Measurements from ENCODE around the gene ARSB.

ARSB gene

GRCh38 chr5:78829811-78830527 is 155.1 kb downstream of the ARSB start:
- DNase-seq, result no peak

- DNase-seq, result no peak
Measured at GRCh38 chr5:78827725-78828124, 157.4 kb downstream of the ARSB start.

DNA sequence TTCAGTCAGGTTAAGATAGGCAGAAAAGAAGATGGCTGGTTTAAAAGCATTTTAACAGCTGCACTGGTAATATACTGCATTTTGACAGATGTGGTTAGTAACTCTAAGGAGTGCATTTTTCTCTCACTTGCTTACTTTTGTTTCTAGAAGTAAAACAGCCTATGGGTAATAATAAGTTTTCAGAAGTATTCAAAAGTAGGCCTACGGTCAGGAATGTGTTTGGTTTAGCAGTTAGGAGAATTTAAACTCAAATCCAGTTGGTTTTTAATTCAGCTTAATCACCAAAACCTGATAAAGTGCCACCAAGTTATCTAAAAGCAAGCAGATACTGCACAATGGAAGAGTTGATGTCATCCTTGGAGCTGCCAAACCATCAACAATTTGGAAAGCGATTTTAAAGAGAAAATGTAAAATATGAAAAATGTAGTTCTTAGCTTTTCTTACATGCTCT is 160.3 kb downstream of the ARSB start:
- no peak for DNase-seq

DNA sequence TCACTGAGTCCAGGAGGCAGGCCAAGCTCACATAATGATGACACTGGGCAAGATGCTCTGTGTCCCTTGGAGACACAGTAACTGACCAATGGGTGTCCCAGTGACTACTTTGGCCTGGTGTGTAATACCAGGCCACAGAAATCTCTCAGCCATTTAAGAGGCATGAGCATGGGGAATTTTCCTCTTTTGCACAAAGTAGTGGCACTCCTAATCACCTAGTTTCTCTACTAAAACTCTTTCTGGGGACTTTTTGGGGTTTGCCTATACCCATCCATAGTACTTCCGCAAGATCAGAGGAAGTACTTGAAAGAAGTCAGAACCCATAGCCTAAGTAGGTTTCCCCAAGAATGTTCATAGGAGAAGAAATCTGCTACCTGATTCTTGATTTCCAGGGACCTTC is 161.9 kb downstream of the ARSB start:
- DNase-seq, result no peak

DNA sequence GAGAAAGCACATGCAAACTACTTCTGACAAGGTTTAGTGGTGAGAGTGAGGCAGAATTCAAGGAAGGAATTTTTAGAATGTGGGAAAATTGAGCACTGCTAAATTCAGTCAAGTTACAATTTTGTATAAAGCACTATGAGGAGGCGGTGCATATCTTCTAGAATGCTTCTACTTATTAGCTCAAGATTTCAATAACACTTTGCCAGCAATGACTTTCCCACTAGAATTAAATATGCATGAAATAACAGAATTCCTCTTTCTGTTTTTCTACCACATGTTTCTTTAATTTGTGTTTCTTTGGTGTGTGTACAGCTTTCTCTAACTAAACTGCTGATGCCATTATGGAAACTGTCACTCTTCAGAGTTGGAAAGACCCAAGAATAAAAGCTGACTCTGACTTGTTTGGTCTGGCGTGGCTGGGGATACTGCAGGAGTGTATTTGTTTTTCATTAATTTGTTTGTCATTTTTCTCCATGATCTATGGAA is 163.5 kb downstream of the ARSB start:
- DNase-seq, result no peak

- DNase-seq, result no peak
Measured at GRCh38 chr5:78819707-78820106, 165.4 kb downstream of the ARSB start.

GRCh38 chr5:78819166-78819565 is 165.9 kb downstream of the ARSB start:
- DNase-seq, result no peak

GRCh38 chr5:78816143-78816765 is 168.9 kb downstream of the ARSB start:
- no peak for DNase-seq

DNA sequence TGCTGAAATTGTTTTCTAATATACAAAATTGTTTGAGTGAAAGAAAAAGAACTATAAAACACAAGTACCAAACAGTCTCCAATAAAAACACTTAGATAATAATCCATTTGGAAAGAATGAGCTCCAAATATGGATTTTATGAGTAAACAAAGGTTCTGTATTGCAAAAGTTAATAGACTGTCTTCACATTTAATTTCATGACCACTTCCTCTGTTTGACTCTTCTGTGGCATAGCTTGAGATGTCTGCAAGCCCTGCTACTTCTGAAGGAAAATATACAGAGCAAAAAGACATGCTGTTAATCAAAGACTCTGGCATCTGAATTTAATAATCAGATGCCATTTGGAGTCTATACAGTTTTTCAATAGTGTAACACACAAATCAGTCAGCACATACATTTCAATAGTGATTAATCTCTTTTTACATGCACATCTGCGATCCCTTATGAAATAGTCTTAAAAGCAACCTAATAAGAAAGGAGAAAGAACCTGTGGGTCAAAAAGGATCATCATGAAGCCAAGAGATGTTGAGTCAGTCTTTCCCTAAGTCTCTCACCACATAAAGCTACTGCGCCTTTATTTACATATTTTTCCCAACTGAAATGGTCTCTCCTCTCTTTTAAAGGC is 171.1 kb downstream of the ARSB start:
- DNase-seq, result no peak

GRCh38 chr5:78813286-78813685 is 171.8 kb downstream of the ARSB start:
- peak; percentile 13 for DNase-seq

GRCh38 chr5:78811866-78812265 is 173.2 kb downstream of the ARSB start:
- DNase-seq, result no peak

DNA sequence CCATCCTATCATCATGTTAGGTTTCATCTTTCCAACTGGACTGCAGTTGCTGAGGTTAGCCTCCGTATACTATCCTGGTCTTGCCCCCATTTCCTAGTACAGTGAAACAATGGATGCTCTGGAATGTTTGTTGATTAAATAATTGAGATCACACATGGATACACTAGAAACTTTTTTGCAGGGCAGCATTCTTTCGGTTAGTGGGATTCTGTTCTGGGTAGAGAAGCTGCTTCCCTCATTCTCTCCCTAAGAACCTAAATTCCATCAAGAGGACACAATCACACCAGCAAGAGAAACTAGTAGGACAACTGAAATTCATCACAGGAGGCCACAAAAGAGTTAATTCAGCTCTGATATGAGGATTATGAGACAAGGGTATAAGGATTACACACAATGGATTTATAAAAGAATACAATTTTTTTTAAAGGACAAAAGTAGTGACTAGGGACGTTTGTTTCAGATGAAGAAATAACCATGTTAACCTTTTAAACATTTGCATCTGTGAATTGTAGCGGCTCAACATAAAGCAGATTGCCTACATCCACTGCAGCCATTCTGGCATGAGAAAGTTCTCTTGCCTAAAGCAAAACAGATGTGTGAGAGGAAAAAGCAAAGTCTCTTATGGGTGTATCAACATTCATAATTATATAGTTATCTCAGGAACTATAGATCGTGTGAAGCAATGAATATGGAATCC is 173.8 kb downstream of the ARSB start:
- no peak for DNase-seq

- no peak for DNase-seq
Measured at GRCh38 chr5:78810098-78810920, 174.8 kb downstream of the ARSB start.

GRCh38 chr5:78809444-78809843 is 175.7 kb downstream of the ARSB start:
- DNase-seq, result no peak

DNA sequence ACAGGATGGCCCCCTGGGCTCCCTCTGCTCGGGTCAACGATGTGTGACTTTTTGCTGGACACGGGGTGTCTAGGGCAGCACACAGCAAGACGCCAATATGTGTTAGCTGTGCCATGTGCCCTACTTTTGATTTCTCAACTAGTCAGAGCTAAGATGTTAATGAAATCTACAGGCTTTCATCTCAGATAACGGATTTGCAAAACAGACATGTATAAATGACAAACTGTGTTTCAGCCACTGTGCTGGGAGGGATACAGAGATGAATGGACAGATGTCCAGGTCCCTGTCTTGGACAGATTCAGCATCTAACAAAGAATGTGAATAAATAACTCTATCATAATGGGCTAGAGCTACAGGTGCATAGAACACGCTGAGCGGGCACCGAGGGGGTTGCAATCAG is 176.3 kb downstream of the ARSB start:
- no peak for DNase-seq

DNA sequence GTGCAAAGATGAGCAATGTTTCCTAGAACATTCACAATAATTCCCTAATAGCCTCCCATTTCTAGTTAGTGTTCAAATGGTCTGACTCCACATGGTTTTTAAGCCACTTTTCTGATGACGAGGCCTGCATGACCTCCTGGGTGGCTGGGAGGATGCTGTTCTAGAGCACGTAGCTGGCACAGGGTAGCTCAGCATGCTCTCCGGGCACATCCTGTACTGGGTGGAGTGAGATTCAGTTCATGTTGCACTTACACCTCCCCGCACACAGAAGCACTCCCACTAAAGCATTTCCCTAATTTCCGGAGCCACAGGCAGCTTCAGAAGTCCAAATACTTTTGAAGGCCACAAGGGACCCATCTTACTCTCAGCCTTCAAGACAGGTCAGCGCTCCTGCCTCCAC is 176.7 kb downstream of the ARSB start:
- DNase-seq, result no peak

DNA sequence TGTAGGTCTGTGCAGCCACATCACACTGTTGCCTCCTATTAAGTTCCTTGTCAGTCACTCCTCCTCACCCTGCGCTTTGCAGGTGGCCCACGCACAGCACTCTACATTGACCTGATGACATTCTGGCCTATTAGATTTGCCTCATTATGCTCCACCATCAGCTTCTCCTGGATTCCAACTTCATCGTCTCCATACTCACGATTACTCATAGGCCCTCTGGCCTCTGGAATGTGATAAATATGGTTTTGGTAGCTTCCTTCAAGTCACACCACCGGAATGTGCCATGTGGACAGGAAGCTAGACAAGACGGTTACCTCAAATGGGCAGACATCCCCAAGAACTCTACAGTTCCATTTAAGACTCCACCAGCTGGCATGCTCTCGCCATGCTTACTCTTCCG is 178.6 kb downstream of the ARSB start:
- peak; percentile 65 for DNase-seq

GRCh38 chr5:78805474-78806124 is 179.5 kb downstream of the ARSB start:
- DNase-seq, result no peak

DNA sequence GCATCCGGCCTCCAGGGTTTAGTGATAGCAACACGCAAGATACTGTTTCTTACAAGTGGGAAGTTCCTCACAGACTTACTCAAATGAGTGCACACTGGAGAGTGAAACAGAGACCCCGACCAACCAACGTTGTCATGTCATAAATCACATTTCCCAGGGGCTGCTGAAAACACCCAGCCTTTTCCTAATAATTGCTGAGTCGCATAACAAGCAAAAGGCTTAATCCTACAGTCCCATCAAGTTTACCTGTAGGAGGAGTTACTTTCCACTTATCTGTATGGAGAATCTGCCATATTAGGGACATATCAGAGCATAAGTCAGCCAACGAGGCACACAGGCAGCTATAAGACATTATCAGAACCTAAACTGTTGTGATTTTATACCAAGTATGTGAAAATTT is 180.1 kb downstream of the ARSB start:
- DNase-seq, result no peak

GRCh38 chr5:78803941-78804340 is 181.2 kb downstream of the ARSB start:
- DNase-seq, result no peak

DNA sequence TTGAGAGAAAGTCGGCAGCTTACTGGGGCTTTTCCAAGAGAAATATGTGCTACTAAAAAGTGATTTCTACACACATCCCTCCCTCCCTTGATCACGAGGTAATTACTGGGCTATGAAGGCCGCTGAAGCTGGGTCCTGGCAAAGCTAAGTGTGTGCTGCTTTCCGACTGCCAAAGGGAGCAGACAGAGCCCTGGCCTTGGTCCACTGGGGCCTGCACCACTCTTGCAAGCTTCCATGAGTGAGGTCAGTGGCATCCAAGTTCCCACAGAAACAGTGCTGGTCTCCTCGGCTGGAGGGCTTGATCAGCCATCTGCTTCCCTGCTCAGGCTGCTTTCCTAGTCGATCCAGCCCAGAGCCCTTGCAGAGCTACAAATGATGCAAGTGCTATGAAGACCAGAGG is 181.8 kb downstream of the ARSB start:
- DNase-seq, result no peak

GRCh38 chr5:78801413-78801812 is 183.7 kb downstream of the ARSB start:
- no peak for DNase-seq

Data from NCI-H226 (cell line).